ENCODE results near the gene FAM120A. TPM values are rescaled to one million over a fixed set of nuclear protein-coding genes. Genes with fewer than 3 reads are reported as not detected.

Gene FAM120A
- total RNA-seq, 2 donors from 2014 or later, result 56.8 to 77.5 TPM

- H3K4me3 ChIP-seq, result no peak overlapping the region
- H3K27ac ChIP-seq, result peak overlapping the region; percentile 45 to 83 (median 65)
- H3K4me1 ChIP-seq, result peaks cover 80% of the 10 kb centered on the region
- ATAC-seq (peak; percentile 92), DNase-seq (peak; percentile 84 to 94 (median 89))
- H3K36me3 ChIP-seq (replicated peaks in 1 of 2; ENCODE audit: insufficient read depth in 1 of 2, low read depth in 2 of 2), result no peaks in the 10 kb centered on the region
- intact Hi-C loops (cut with DNase I), result no loop called here
- no peaks in the 10 kb centered on the region for H3K27me3 ChIP-seq
- WGBS, 2 donors, result 8 to 17% methylated on average over 3 to 5 of the region's 5 CpGs
- no peaks in the 10 kb centered on the region for H3K9me3 ChIP-seq
- peak in 3 of 7 experiments; percentile 0 to 8 (median 8) for TF ChIP-seq CTCF (IDR thresholded peaks at IDR 0.05)
- TF ChIP-seq POLR2A (IDR thresholded peaks at IDR 0.05), result peak; percentile 25 to 67 (median 63)
Measured at GRCh38 chr9:93582115-93582514, 130.6 kb downstream of the FAM120A start.

- peak in 1 of 7 experiments; percentile 0 for TF ChIP-seq CTCF (IDR thresholded peaks at IDR 0.05)
- no peak for TF ChIP-seq POLR2A (IDR thresholded peaks at IDR 0.05)
- Histone ChIP-seq H3K36me3 (replicated peaks in 1 of 2; ENCODE audit: insufficient read depth in 1 of 2, low read depth in 2 of 2) (no peaks in the 10 kb centered on the region), H3K4me3 (no peak overlapping the region), H3K9me3 (no peaks in the 10 kb centered on the region), H3K27ac (peak overlapping the region; percentile 45 to 83 (median 65)), H3K27me3 (no peaks in the 10 kb centered on the region), H3K4me1 (peaks cover 79% of the 10 kb centered on the region)
- no peak for DNase-seq
- 20 to 37% methylated on average over 3 of the region's 3 CpGs for WGBS, 2 donors
- ATAC-seq, result no peak
- intact Hi-C loops (cut with DNase I), result no loop called here
Measured at GRCh38 chr9:93582550-93582949, 131.1 kb downstream of the FAM120A start.

- no peak for DNase-seq
- Histone ChIP-seq H3K27ac (no peak overlapping the region), H3K27me3 (no peaks in the 10 kb centered on the region), H3K4me3 (no peak overlapping the region), H3K36me3 (replicated peaks in 1 of 2; ENCODE audit: insufficient read depth in 1 of 2, low read depth in 2 of 2) (no peaks in the 10 kb centered on the region), H3K9me3 (no peaks in the 10 kb centered on the region), H3K4me1 (peaks cover 74% of the 10 kb centered on the region)
- intact Hi-C loops (cut with DNase I), result no loop called here
- no peak for ATAC-seq
- TF ChIP-seq POLR2A (IDR thresholded peaks at IDR 0.05) (no peak), CTCF (IDR thresholded peaks at IDR 0.05) (no peak)
- WGBS, 2 donors, result 61 to 72% methylated on average over 4 of the region's 4 CpGs
Measured at GRCh38 chr9:93585259-93585658, 133.8 kb downstream of the FAM120A start.

- no peak overlapping the region for H3K27ac ChIP-seq
- DNase-seq, result no peak
- WGBS, 2 donors, result 67 to 92% methylated on average over 4 of the region's 4 CpGs
Measured at GRCh38 chr9:93585695-93586094, 134.2 kb downstream of the FAM120A start.

More at GRCh38 chr9:93585695-93586094, 134.2 kb downstream of the FAM120A start:
- peaks cover 74% of the 10 kb centered on the region for H3K4me1 ChIP-seq
- no peak for ATAC-seq
- no peaks in the 10 kb centered on the region for H3K36me3 ChIP-seq (replicated peaks in 1 of 2; ENCODE audit: insufficient read depth in 1 of 2, low read depth in 2 of 2)
- H3K27me3 ChIP-seq, result no peaks in the 10 kb centered on the region
- no peak for TF ChIP-seq POLR2A (IDR thresholded peaks at IDR 0.05)
- TF ChIP-seq CTCF (IDR thresholded peaks at IDR 0.05), result no peak
- no peak overlapping the region for H3K4me3 ChIP-seq
- H3K9me3 ChIP-seq, result no peaks in the 10 kb centered on the region
- intact Hi-C loops (cut with DNase I), result no loop called here

Measured in body of pancreas (tissue), 4 donors.